ENCODE data around the gene LEFTY1.

GRCh38 chr1:225875044-225875815 lies 13.7 kb downstream of the LEFTY1 start:
- TF ChIP-seq CTCF (IDR thresholded peaks at IDR 0.05) = no peak
- no peak for TF ChIP-seq POLR2A (IDR thresholded peaks at IDR 0.05)

Data from Peyer's patch (tissue), 4 donors.